DMS153 (cell line): ENCODE results near the gene TEX264.

Source experiments
- DNase-seq: peaks from one replicate; lab custom pipeline; 2025; lab: John Stamatoyannopoulos, UW

Gene TEX264

GRCh38 chr3:51673802-51674654, 3.0 kb downstream of the TEX264 start:
- DNase-seq, result no peak

GRCh38 chr3:51675201-51675611, 4.2 kb downstream of the TEX264 start:
- DNase-seq, result no peak

GRCh38 chr3:51676102-51676640, 5.1 kb downstream of the TEX264 start:
- DNase-seq, result no peak

GRCh38 chr3:51677358-51677757, 6.3 kb downstream of the TEX264 start:
- no peak for DNase-seq

- DNase-seq, result no peak
These were observed 7.1 kb downstream of the TEX264 start for GRCh38 chr3:51678186-51678585.

GRCh38 chr3:51678641-51679040, 7.6 kb downstream of the TEX264 start:
- no peak for DNase-seq

- no peak for DNase-seq
These were observed 8.3 kb downstream of the TEX264 start for GRCh38 chr3:51679318-51679717.

- no peak for DNase-seq
These were observed 8.7 kb downstream of the TEX264 start for GRCh38 chr3:51679777-51680176.

- no peak for DNase-seq
These were observed 9.1 kb downstream of the TEX264 start for GRCh38 chr3:51680196-51680595.

- DNase-seq, result no peak
These were observed 9.7 kb downstream of the TEX264 start for GRCh38 chr3:51680663-51681230.

GRCh38 chr3:51681453-51681852, 10.4 kb downstream of the TEX264 start:
- DNase-seq, result no peak

- DNase-seq, result peak; percentile 39
These were observed 11.0 kb downstream of the TEX264 start for GRCh38 chr3:51682079-51682478.

- no peak for DNase-seq
These were observed 11.5 kb downstream of the TEX264 start for GRCh38 chr3:51682526-51682925.

- DNase-seq, result no peak
These were observed 12.5 kb downstream of the TEX264 start for GRCh38 chr3:51683566-51683965.

GRCh38 chr3:51684971-51685751, 14.1 kb downstream of the TEX264 start:
- no peak for DNase-seq

- DNase-seq, result no peak
These were observed 15.0 kb downstream of the TEX264 start for GRCh38 chr3:51686056-51686455.

- no peak for DNase-seq
These were observed 15.6 kb downstream of the TEX264 start for GRCh38 chr3:51686512-51687215.

- no peak for DNase-seq
These were observed 16.6 kb downstream of the TEX264 start for GRCh38 chr3:51687431-51688205.

- no peak for DNase-seq
These were observed 17.2 kb downstream of the TEX264 start for GRCh38 chr3:51688206-51688600.

- DNase-seq, result no peak
These were observed 20.0 kb downstream of the TEX264 start for GRCh38 chr3:51691021-51691420.

GRCh38 chr3:51691949-51692348, 20.9 kb downstream of the TEX264 start:
- DNase-seq, result no peak
